Occipital lobe (tissue), 2 donors: ENCODE results near the gene RNF7. TPM values are rescaled to one million over a fixed set of nuclear protein-coding genes. Genes with fewer than 3 reads are reported as not detected.
"Not testable (repeated sequence)": the region's sequence is repeated elsewhere in the genome, so short reads cannot be mapped to it uniquely, and the experiment has no call there.

Experiments used
- DNase-seq: peaks from one replicate; lab custom pipeline; 2025; lab: John Stamatoyannopoulos, UW
- total RNA-seq: library from RNA; depleted of rRNA; stranded (reverse); fragments of >200 nt; gene quantifications from one replicate; pipeline ENCODE4 v1.2.3, GENCODE V29; 2014

The RNF7 gene
- 31.0 TPM for total RNA-seq

DNA sequence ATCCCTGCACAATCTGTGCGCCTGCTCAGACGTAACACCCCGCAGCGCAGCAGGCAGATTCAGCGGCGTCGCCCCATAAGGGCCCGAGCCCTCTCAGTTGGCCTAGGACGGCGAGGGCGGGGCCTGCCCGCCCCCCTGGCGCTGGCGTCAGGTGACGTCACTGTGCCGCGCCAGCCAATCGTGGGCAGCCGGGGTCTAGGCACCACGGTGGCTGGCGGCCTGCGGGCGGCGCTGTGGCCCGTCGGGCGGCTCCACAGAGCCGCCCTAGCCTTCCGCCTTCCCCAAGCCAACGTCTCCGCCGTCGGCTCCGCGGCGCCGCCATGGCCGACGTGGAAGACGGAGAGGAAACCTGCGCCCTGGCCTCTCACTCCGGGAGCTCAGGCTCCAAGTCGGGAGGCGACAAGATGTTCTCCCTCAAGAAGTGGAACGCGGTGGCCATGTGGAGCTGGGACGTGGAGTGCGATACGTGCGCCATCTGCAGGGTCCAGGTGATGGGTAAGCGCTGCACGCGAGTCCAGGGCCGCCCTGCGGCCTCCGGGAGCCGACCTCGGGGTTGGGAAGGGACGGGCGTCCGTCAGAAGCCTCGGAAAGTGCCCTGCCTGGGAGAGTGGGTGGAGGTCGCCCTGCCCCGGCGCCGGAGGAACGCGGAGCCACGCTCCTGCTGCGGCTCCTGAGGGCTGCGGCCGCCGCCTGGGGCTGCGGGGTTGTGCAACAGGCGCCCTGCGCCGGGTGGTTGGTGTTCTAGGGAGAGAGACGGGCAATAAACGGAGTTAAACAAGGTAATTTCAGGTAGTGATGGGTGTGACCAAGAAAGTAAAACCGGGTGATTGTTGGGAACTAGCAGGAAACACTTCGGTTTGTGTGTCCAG, at the start of gene RNF7:
TSS of gene RNF7 (plus strand) at position 277 of the 869 bp plus-strand sequence. CDS start at position 321, 44 bp downstream.
- DNase-seq = peak; percentile 92

- DNase-seq = no peak
Observed at GRCh38 chr3:141690431-141691072, 47.5 kb upstream of the RNF7 start.

DNA sequence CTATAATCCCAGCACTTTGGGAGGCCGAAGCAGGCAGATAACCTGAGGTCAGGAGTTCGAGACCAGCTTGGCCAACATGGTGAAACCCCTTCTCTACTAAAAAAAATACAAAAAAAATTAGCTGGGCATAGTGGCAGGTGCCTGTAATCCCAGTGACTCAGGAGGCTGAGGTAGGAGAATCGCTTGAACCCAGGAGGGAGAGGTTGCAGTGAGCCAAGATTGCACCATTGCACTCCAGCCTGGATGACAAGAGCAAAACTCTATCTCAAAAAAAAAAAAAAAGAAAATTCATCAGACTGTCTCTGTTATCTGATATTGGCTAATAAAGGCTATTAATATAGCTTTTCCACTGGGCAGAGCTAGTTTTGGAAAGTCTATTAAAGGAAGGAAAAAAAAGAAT, 46.6 kb upstream of the RNF7 start:
- DNase-seq = not testable (repeated sequence)

DNA sequence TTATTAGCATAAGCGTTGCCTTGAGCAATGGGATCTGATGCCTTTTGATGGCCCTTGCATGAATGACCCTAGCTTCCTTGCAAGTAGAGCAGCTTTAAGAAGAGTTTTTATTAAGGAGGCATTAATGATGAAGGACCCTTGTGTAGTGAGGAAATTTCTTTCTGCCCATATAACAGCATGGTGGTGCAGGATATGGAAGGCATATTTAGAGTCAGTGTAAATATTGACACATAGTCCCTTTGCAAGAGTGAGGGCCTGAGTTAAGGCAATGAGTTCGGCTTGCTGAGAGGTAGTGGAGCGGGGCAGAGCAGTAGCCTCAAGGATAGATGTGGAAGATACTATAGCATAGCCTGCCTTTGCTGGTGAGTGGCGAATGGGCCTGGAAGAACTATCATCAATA, 45.1 kb upstream of the RNF7 start:
- not testable (repeated sequence) for DNase-seq

- no peak for DNase-seq
Observed at GRCh38 chr3:141699324-141699723, 38.8 kb upstream of the RNF7 start.

DNA sequence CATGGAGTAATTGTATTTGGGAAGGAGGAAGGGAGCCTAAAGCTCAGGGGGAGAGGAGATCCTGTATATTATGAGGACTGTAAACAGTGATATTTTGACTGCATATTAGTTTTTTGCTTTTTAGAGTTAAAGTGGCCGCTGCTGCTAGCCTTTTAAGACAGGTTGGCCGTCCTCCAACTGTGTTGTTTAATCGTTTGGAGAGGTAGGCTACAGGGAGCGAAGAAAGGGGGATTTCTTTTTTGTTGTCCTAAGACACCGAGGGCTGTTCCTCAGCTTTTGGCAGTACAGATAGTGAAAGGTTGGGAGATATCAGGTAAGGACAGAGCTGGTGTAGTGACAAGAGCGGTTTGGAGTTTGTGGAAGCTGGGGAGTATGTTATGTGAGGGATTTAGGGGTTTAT, 38.2 kb upstream of the RNF7 start:
- no peak for DNase-seq

DNA sequence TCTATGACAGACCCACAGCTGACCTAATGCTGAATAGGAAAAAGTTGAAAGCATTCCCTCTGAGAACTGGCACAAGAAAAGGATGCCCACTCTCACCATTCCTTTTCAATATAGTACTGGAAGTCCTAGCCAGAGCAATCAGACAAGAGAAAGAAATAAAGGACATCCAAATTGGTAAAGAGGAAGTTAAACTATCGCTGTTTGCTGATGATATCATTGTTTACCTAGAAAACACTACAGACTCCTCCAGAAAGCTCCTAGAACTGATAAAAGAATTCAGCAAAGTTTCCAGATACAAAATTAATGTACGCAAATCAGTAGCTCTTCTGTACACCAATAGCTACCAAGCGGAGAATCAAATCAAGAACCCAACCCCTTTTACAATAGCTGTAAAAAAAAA, 34.7 kb upstream of the RNF7 start:
- not testable (repeated sequence) for DNase-seq

- no peak for DNase-seq
Observed at GRCh38 chr3:141707741-141708203, 30.3 kb upstream of the RNF7 start.

GRCh38 chr3:141708367-141708766, 29.7 kb upstream of the RNF7 start:
- DNase-seq = no peak

DNA sequence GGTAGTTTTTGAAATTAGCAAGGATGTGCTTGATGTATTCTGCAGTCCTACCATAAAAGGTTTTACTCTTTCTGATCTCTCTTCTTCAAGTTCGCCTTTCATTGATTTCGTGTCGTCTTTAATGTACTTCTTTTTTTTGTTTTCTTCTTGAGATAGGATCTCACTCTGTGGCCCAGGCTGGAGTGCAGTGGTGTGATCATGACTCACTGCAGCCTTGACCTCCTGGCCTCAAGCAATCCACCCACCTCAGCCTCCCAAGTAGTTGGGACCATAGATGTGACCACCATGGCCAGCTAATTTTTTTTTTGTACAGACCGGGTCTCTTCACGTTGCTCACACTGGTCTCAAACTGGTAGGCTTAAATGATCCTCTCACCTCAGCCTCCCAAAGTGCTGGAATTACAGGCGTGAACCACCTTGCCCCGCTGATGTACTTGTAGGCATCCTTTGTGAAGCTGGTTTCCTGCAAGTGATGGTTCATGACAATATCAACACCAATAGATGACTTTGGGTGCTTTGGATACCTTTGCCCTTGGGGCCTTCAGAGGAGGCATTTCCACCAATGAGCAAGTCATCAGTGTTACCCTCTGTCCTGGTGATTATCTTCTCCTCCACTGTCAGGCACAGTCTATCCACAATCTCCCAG, 28.9 kb upstream of the RNF7 start:
- no peak for DNase-seq

- no peak for DNase-seq
Observed at GRCh38 chr3:141710121-141710520, 28.0 kb upstream of the RNF7 start.

DNA sequence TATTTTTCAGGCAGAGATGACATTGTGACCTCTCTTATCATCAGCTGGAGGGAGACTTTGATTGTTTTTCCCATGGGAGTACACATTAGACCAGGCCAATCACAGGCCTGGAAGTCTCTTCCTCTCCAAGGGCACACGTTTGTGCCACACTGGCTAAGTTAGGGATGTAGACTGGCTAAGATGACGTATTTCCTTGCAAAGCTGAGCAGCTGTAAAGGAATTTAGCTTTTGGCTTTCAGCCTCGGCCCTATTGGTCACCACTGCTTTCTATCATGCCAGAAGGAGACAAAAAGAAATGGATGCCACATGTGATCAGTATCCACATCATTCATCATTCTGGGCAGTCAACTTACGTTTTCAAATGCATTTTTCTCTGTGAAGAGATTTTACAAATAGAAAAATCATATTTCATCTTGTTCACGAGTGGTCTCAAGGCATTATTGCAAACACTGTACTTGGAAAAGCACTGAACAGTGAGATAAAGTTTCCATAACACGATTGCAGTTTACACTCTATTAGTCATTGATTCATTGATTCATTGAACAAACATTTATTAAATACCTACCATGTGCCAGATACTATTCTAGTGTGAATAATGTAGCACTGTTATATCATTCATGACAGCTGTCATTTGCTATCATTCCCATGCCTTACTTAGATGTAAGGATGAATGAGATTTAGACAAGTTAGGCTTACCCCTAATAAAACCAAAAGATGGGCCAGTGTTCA, 27.0 kb upstream of the RNF7 start:
- no peak for DNase-seq

DNA sequence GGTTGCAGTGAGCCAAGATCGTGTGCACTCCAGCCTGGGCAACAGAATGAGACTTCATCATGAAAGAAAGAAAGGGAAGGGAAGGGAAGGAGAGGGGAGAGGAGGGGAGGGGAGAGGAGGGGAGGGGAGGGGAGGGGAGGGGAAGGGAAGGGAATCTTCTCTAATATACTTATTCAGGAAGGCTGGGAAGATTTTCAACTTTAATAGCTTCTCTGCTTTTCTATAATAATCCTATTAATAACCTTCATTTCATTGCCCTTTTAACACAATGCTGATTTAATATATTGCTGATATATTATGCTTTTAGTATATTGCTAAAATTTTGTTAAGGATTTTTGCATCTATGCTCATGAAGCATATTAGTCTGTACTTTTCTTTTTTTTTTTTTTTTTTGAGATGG, 23.4 kb upstream of the RNF7 start:
- DNase-seq = no peak

DNA sequence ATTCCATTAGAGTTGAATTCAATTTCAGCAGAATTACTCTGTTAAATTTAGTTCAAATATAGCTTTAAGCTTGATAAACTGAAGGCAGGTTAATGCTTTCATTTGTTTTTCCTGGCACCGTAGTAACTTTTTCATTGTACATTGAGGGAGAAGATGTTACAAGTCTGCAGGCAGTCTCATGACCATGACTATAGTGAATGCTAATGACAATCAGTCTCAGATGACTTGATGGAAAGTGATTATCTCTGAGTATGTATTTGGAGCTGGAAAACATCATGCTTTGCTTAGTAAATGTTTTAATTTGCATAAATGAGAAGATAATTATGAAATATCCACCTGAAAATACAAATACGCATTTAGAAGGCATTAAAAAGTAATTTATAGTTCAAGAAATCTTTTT, 16.0 kb upstream of the RNF7 start:
- no peak for DNase-seq

- no peak for DNase-seq
Observed at GRCh38 chr3:141722648-141723047, 15.4 kb upstream of the RNF7 start.

- DNase-seq = no peak
Observed at GRCh38 chr3:141723255-141723654, 14.8 kb upstream of the RNF7 start.

DNA sequence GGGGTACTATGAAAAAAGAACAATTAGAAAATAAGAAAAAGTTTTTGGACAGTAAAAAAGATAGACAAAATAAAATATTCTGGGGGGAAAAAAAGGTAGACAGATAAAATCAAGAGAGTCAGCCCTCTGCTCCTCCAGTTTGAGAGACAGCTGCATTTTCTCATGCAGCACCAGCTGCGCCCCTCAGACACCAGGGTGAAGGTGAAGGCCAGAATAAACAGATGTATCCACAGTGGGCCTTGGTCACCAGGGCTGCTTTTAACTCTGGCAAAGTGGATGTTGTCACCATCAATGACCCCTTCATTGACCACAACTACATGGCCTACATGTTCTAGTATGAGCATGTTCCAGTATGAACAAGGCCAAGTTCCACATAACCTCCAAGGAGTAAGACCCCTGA, 13.9 kb upstream of the RNF7 start:
- DNase-seq = no peak

GRCh38 chr3:141725036-141725435, 13.1 kb upstream of the RNF7 start:
- no peak for DNase-seq

- no peak for DNase-seq
Observed at GRCh38 chr3:141726483-141726882, 11.6 kb upstream of the RNF7 start.

DNA sequence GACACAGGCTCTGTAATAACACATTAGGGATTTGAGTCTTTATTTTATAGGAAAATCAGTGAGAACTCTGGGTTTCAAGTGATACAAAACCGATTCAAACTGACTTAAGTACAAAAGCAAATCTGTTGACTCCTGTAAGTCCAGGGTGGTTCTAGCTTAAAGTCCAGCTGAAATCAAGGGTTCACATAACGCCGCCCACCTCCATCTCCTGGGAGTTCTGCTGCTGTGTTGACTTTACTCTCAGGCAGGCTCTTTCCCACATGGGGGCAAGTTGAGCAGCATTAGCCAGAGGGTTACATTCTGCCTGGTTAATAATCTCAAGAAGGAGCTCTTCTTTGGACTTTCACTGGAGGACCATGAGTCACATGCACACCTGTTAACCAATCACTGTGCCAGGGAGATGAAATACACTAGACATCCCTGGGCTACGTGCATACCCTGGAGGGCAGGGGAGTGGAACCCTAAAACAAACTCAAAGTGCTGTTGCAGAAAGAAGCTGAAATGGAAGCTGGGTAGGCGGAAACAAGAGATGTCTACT, 9.7 kb upstream of the RNF7 start:
- no peak for DNase-seq

DNA sequence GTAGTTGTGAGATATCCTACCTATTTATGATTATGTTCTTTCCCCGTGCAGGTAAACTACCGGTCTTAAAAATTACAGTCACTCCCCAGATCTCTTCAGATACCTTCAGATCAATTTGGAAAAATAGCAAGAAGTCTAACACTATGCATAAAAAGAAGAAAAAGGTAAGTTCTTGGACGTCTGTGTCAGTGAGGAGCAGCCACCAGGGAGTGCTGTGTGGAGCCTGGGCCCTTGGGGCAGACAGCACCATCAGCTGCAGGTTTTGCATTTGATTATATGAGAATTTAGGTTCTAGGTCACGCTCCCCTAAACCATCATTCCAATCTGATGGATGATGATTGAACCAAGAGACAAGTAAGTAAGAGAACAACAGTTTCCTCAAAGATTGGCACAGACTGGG, 8.9 kb upstream of the RNF7 start:
- DNase-seq = no peak
